ENCODE measurements around the gene SLMAP. TPM values are rescaled to one million over a fixed set of nuclear protein-coding genes. Genes with fewer than 3 reads are reported as not detected.
A peak's percentile ranks its signal among the peaks of the same experiment; 100 is the strongest.

SLMAP gene
- total RNA-seq (2021), result 75.5 to 79.5 TPM (median 78.3 TPM) in 3 replicates
- percentile 79 among the genes with signal in this experiment for Bru-seq, nascent RNA
- long read RNA-seq, experiment 1, partial matches to known transcripts, result 39 of 190 reads
- long read RNA-seq, experiment 1, other reads (novel, unspliced or antisense), result 150 of 190 reads
- long read RNA-seq, experiment 2, partial matches to known transcripts, result 11 of 33 reads
- long read RNA-seq, experiment 2, other reads (novel, unspliced or antisense), result 22 of 33 reads
- long read RNA-seq, experiment 3, partial matches to known transcripts, result 2 of 3 reads
- long read RNA-seq, experiment 3, other reads (novel, unspliced or antisense), result 1 of 3 reads

- DNase-seq (ENCODE audit: low spot score) (peak; percentile 94), ATAC-seq (peak; percentile 92)
- H3K9me3 Mint-ChIP-seq, result no peaks in the 10 kb centered on the region
- ChIA-PET POLR2A (interaction anchor here (0.6 to 1.8 kb wide), 5 partner anchors 31 to 283 kb away, joined by 3 to 20 read pairs (median 4); partner anchors contain the start of genes ARF4 and DENND6A), CTCF (interaction anchor here (0.8 to 1.2 kb wide), 4 partner anchors 26 to 421 kb away, joined by 3 to 7 read pairs (median 4); partner anchors contain the start of gene DNAH12)
- H3K4me1 Mint-ChIP-seq, result peaks cover 30% of the 10 kb centered on the region
- peak within 1 kb of the TSS; percentile 93 for H3K27ac Mint-ChIP-seq
- H3K27me3 Mint-ChIP-seq (ENCODE audit: low read depth), result no peaks in the 10 kb centered on the region
- H3K4me3 Mint-ChIP-seq, result peak within 1 kb of the TSS; percentile 84
- peaks cover 14% of the 10 kb centered on the region; the same call in 1 of the 2 replicates for H3K36me3 Mint-ChIP-seq
- TF ChIP-seq E2F5 (CRISPR knock-in tag; IDR thresholded peaks at IDR 0.05), result no peak; the same call in 1 of the 2 replicates
- TF ChIP-seq NR2C2 (CRISPR knock-in tag; IDR thresholded peaks at IDR 0.05), result no peak
- TF ChIP-seq ZNF532 (CRISPR knock-in tag; IDR thresholded peaks at IDR 0.05; ENCODE audit: borderline replicate concordance), result no peak
- TF ChIP-seq ARID4B (CRISPR knock-in tag; IDR thresholded peaks at IDR 0.05; ENCODE audit: borderline replicate concordance), result peak; percentile 65; the same call in 1 of the 2 replicates
- TF ChIP-seq USF2 (CRISPR knock-in tag; IDR thresholded peaks at IDR 0.05), result peak; percentile 99
- 0 out of 2 replicates have a peak, but pooled peaks have one; percentile 44 for TF ChIP-seq ERG (CRISPR knock-in tag; IDR thresholded peaks at IDR 0.05)
- TF ChIP-seq HMGA2 (CRISPR knock-in tag; IDR thresholded peaks at IDR 0.05), result no peak
- TF ChIP-seq JUN (CRISPR knock-in tag; IDR thresholded peaks at IDR 0.05), result no peak
- 0 out of 2 replicates have a peak, but pooled peaks have one; percentile 50 for TF ChIP-seq GABPB1 (CRISPR knock-in tag; IDR thresholded peaks at IDR 0.05)
- TF ChIP-seq RORB (CRISPR knock-in tag; IDR thresholded peaks at IDR 0.05), result no peak
- TF ChIP-seq ZBTB43 (CRISPR knock-in tag; IDR thresholded peaks at IDR 0.05), result no peak
- no peak for TF ChIP-seq NFATC4 (CRISPR knock-in tag; IDR thresholded peaks at IDR 0.05)
- no peak for TF ChIP-seq CREB1 (CRISPR knock-in tag; IDR thresholded peaks at IDR 0.05)
- TF ChIP-seq TEAD1 (CRISPR knock-in tag; IDR thresholded peaks at IDR 0.05), result peak; percentile 72; the same call in 1 of the 2 replicates
- TF ChIP-seq ZMAT4 (CRISPR knock-in tag; IDR thresholded peaks at IDR 0.05), result no peak
- TF ChIP-seq ZNF138 (CRISPR knock-in tag; conservative IDR thresholded peaks at IDR 0.05), result no peak
- TF ChIP-seq TEAD4 (CRISPR knock-in tag; IDR thresholded peaks at IDR 0.05), result no peak
- TF ChIP-seq ELF4 (CRISPR knock-in tag; IDR thresholded peaks at IDR 0.05; ENCODE audit: low read depth), result no peak
Observed at GRCh38 chr3:57755741-57756527, at the start of gene SLMAP. SLMAP (plus strand) TSS chr3:57756309; CDS start chr3:57757652, 1,343 bp downstream.

Measured in WTC11 (cell line).